Measurements from ENCODE around the gene SMIM29.
A peak's percentile ranks its signal among the peaks of the same experiment; 100 is the strongest.

SMIM29 gene

GRCh38 chr6:34242252-34243130, 6.3 kb downstream of the SMIM29 start:
- H3K27ac ChIP-seq, result 0 out of 2 replicates have a peak overlapping the region, but pooled peaks have one; percentile 5
- TF ChIP-seq ZFX (IDR thresholded peaks at IDR 0.05; ENCODE audit: borderline replicate concordance) (no peak), CTCF (IDR thresholded peaks at IDR 0.05) (no peak)

DNA sequence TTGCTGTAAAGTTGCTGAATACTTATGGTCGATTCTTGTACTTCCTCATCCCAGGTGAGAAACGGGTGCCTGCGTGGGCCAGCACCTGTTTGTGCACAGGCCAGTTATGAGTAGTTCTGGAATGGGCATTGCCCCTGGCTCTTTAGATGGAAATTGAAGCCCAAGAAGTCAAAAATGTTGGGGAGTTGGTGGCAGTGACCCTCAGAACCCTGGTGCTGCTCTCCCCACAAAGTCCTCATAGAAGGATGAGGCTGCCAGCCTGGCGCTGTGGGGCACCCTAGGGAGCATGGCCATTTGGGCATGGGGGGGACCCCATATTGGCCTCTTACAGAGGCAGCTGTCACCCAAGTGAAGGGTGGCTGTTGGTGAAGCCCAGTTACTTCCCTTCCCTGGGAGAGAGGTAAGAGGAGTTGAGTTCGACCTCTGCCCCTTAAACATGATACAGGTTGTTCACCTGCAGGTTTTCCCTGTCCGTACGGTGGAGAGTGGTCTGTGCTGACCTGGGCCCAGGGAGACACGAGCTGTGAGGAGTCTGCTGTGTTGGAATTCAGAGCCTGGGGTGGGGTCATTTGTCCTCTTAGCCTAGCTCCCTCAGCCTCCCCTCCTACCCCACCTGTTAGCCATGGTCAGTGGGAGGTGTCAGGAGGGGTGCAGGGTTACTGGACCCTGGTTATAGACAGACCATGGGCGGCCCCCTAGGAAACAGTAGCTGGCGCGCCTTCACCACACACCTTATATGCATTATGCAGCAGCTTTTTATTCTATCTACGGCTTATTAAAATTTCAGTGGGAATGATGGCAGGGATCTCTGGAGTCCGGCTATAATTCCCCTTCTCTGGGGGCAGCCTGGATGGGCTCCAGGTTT, 7.2 kb downstream of the SMIM29 start:
- H3K27ac ChIP-seq, result no peak overlapping the region
- TF ChIP-seq CTCF (IDR thresholded peaks at IDR 0.05), result no peak
- TF ChIP-seq ZFX (IDR thresholded peaks at IDR 0.05; ENCODE audit: borderline replicate concordance), result no peak

DNA sequence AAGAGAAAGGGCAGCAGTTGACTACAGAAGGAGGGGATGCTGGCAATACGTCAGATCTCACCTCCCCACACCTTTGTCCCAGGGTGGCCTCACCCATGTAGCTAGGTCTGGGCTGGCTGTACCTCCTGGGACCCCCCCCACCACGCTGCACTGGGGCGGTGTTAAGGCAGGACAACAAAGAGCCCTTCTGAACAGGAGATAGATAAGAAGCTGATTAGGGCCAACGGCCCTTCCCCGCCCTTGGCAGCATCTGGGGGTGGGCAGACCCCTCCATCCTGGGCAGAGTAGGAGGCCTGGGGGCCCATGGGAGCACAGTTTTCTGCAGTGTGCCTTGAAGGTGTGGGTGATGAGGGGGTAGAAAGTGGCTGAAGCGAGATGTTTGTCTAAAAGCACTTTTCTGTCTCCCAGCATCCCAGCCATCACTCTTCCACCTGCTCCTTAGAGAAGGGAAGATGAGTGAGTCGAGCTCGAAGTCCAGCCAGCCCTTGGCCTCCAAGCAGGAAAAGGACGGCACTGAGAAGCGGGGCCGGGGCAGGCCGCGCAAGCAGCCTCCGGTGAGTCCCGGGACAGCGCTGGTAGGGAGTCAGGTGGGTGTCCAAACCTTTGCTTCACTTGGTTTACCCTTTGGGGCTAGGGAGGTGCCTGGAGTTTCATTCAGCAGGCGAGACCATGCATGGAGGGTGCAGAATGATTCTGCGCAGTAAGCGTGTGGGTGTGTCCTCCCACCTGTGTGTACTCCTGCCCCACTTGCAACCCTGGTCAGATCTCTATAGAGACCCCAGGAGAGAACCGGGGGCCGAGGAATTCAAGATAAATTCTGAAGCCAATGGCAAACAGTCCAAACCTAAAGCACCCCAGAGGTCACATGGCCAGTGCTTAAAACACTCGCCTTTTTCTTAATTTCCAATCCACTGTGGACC, 8.2 kb downstream of the SMIM29 start:
- no peak for TF ChIP-seq CTCF (IDR thresholded peaks at IDR 0.05)
- no peak for TF ChIP-seq ZFX (IDR thresholded peaks at IDR 0.05; ENCODE audit: borderline replicate concordance)
- H3K27ac ChIP-seq, result no peak overlapping the region

DNA sequence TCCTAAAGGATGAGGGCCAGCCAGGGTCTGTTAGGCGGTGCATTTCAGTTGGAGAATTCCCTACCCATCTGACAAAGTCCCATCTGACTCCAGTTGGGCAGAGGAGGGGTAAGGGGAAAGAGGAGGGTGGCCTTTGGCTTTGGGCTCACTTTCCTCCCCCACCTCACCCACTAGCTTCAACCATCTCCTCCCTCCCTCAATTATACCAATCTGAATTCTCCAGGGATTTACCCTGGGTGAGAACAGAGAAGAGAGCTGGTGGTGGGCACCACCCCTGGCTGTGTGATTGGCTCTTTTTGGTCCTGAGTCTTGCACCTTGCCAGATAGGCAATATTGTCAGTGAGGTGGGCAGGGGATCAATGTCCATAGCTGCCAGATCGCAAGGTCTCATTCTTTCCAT, 8.9 kb downstream of the SMIM29 start:
- no peak overlapping the region for H3K27ac ChIP-seq
- TF ChIP-seq ZFX (IDR thresholded peaks at IDR 0.05; ENCODE audit: borderline replicate concordance), result no peak

DNA sequence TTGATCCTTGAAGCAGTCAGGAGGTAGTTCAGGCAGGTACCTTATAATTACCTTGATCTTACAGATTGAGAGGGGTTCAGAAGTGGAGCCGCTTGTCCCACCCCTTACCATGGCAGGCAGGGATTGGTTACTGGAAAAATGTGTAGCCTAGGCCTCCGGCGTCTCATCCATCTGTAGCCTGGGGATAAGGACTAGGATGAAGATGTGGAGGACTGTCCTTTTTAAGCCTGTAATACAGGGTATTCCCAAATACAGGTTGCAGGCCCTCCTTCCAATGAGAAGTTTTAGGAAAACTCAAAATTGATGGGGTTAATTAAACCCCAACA, 9.3 kb downstream of the SMIM29 start:
- TF ChIP-seq ZFX (IDR thresholded peaks at IDR 0.05; ENCODE audit: borderline replicate concordance) (no peak), CTCF (IDR thresholded peaks at IDR 0.05) (no peak)
- H3K27ac ChIP-seq, result no peak overlapping the region

DNA sequence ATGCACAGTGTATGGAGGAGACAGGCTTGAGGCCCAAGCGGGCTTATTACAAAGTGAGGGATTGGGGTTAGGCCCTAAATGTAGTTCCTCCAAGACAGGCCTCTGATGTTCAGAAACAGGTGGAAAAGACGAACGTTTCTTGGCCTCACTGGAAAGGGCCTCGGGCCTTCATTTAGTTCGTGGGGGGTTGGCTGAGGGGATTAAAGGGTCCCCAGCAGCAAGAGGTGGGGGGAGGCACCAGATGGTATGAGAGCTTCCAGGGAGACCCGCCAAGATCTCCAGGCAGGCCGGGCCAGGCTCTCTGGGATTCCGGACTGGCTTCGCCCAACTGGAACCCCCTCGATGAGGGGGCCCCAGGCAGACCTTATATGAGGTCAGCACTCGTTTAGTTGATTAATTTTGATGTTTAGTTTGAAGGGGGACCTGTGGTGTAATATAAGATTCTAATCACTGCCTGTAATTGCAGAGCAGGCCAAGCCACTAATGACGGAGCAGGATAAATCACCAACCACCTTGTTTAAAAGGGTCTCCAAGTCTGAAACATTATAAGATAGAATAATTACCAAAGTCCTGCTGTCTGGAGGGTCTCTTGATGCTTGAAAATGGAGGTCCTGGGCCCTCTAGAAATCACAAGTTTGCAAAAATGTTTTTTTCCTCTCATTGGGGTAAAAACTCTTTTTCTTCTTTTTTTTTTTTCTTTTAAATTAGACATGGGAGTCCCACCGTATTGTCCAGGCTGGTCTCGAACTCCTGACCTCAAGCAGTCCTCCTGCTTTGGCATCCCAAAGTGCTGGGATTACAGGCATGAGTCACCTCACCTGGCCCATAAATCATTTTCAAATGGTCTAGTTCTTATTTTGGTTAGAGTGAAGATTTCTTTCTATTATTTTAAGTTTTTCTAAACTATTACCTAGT, 10.0 kb downstream of the SMIM29 start:
- no peak overlapping the region for H3K27ac ChIP-seq
- TF ChIP-seq CTCF (IDR thresholded peaks at IDR 0.05) (no peak), ZFX (IDR thresholded peaks at IDR 0.05; ENCODE audit: borderline replicate concordance) (no peak)

All from 22Rv1 (cell line).